GM19351 (cell line): ENCODE data around the gene RHOG.
"Not testable (repeated sequence)": the region's sequence is repeated elsewhere in the genome, so short reads cannot be mapped to it uniquely, and the experiment has no call there.

Experiments used
- ATAC-seq: cut with Tn5 transposase; IDR thresholded peaks from one replicate; pipeline ENCODE4 v1.9.1; 2021; ENCODE audit warnings: mild to moderate bottlenecking, moderate library complexity; ENCODE audit not compliant: unreplicated experiment

Gene RHOG

DNA sequence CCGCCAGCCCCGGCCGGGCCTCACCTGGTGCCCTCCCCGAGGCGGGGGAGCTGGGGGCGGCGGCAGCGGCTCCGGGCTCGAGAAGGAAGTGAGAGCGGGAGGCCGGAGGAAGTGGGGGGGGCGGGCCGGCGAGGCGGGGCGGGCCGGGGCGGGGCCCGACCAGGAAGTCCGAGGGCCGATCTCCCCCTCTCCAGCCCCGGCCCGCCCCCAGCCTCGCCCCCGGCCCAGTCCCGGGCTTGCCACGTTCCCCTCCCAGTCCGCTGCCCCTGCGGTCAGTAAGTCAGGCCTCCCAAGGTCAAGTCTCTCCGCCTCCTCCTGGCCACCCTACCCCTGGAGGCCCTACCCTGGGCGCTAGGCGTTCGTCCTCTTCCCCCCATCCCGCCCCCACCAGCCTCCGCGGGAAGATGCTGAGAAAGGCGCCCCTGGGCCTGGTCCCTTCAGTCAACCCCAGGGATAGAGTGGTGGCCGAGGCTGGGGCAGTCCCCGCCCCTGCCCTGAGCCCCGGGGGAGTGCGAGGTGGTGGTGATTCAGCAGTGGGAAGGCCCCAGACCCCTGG is at the start of gene RHOG:
Gene RHOG, minus strand, starts transcription at position 90 of the 556 bp plus-strand sequence. CDS start 12,821 bp downstream, outside the sequence.
- peak; percentile 38 for ATAC-seq

DNA sequence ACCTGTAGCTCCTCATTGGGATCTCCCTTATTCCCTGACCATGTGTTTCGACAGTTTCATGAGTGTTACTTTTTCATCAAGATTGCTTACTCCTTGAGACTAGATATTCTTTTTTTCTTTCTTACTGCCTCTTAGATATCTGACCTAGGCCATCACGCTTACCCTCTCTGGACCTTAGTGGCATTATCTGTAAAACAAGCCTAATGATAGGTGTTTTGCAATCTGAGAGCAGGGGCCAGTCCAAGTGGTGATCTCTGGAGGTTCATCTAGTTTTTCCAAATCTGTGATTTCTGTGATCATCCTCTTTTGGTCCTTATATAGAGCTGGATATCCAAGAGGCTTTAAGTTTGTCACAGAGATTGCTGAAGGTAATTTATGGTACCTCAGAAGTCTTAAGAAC is 49.3 kb upstream of the RHOG start:
- ATAC-seq = no peak

DNA sequence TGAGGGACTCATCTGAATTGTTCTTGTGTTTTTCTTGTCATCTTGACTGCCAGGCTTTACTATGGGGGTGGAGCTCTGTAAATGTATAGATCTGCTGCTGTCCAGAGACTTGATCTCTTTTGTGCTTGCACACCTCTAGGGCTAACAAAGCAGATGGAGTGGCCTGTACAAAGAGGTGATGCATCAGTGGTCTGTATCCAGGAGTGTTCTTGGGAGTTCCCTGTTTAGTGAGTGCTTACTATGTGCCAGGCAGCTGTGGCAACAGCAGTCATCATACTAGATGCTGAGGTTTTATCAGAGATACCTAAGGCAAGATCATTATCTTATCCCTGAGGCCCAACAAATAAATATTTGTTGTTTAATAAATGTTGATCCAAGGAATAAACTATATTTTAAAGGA is 48.1 kb upstream of the RHOG start:
- no peak for ATAC-seq

DNA sequence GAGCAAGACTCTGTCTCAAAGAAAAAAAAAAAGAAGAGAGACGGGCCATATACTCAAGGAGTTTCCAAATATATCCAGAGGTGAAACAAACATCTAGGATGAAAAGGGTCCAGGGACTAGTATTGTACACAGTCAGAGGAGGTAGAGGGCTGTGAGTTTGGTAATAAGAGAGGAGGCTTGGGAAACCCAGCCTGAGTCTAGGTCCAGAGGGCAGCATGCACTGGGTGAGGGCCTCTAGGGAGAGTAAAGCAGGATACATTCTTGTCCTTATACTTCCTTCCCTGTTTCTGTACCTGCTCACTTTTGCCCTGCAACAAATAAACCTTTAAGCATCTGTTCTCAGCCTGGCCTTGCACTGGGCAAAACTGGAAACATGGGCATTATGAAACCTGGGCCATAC is 46.2 kb upstream of the RHOG start:
- ATAC-seq = no peak

DNA sequence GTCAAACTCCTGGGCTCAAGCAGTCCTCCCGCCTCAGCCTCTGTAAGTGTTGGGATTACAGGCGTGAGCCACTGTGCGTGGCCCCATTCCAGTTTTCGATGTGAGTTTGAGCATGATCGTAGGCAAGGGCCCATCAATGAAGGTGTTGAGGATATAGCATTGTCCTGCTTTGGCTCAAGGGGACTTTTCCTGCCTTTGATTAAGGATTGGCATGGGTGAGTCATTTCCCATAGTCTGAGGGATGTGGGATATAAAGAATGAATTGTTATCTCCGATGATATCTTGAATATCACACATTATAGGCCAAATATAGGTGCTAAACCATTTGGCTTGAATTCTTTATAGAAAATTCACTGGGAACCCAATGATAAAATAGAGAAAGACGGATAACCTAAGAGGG is 45.1 kb upstream of the RHOG start:
- no peak for ATAC-seq

DNA sequence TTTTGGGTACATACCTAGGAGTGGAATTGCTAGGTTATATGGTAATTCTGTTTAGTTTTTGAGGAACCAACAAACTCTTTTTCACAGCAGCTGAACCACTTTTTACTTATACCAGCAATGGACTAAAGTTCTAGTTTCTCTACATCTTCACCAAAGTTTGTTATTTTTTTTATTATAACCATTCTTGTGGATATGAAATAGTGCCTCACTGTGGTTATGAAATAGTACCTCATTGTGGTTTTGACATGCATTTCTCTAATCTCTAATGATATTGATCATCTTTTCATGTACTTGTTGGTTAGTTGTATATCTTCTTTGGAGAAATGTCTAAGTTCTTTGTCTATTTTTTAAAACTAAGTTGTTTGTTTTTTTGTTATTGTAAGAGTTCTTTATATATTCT is 41.9 kb upstream of the RHOG start:
- no peak for ATAC-seq

DNA sequence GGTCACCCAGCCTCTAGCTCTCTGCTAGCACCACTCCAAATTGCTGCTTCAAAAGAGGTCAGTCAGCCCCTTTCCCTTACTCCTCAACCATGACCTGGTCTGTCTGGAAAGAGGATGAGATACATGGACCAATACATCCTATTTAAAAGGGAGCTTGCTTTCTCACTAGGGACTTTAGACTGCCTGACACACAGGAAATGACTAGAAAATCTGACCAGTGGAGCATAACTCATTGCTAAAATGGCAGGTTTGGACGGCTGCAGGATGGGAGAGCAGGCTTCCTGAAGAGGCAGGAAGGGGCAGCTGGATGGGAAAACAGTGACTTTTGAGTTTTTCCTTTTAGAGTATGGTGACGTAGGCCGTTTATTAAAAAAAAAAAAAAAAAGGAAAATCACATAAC is 40.0 kb upstream of the RHOG start:
- ATAC-seq = peak; percentile 40

DNA sequence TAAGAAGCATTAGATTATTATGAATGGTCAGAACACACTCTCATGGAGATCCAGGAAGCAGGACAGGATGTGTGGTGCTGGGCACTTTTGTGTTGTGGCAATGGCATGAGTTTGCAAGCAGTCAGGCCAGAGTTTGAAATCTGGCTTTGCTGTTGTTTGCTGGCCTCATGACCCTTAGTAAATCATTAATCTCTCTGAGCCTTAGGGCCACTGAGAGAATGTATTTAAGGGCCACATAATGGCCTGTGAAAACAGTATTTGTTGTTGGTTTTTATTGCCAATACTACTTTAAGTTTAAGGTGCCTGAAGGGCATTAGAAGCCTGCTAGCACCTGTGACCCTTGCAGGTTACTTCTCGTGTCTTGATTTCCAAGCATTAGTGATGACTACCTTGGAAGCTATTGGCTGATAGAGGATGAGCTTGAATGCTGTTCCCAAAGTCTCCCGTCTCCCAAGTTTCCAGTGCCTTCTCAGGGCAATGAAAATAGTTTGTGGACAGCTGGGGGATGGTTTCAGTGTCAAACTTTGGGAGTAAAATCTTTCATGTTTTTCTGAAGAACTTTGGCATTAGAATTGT is 39.3 kb upstream of the RHOG start:
- ATAC-seq = peak; percentile 15

DNA sequence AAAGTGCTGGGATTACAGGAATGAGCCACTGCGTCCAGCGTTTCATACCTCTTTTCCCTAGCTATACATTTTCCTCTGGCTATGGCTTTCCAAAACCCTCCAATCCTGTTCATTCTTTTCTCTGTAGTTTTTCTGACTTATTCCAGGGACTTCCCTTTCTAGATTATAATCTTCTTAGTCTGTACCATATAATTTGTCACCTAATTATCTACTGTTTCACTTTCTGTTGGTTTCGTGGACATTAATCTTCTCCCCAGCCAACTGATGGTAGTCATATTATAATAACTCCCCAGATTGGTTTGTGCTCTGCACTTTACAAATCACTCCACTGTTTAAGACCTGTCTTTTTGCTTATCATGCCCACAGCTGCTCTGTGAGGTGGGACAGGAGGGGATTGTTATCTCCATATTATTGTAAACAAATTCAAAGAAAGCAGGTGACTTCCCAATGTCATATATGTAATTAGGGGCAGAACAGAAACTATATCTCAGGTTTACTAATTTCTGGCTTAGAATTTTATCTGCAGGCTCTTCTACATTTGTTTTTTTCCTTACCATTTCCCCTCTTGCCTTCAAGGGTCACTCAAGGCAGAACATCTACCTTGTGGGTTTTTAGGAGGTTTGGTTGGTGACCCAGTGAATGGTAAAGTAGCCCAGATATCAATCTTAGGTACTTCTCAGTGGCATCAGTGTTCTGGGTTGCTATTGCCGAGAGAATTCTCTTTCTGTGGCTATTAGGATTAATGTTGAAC is 38.6 kb upstream of the RHOG start:
- ATAC-seq = peak; percentile 42

DNA sequence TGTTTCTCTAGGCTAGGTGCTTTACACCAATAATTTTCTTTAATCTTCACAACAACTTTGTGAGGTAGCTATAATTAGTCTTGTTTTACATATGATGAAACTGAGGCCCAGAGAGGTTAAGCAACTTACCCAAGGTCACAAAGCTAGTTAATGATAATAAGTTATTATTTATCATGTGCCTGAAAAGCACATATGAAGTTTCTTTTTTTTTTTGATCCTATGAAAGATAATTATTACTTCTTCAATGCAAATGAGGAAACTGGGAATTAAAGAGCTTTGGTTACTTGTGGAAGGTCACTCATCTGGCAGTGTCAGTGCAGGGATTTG is 37.5 kb upstream of the RHOG start:
- no peak for ATAC-seq

DNA sequence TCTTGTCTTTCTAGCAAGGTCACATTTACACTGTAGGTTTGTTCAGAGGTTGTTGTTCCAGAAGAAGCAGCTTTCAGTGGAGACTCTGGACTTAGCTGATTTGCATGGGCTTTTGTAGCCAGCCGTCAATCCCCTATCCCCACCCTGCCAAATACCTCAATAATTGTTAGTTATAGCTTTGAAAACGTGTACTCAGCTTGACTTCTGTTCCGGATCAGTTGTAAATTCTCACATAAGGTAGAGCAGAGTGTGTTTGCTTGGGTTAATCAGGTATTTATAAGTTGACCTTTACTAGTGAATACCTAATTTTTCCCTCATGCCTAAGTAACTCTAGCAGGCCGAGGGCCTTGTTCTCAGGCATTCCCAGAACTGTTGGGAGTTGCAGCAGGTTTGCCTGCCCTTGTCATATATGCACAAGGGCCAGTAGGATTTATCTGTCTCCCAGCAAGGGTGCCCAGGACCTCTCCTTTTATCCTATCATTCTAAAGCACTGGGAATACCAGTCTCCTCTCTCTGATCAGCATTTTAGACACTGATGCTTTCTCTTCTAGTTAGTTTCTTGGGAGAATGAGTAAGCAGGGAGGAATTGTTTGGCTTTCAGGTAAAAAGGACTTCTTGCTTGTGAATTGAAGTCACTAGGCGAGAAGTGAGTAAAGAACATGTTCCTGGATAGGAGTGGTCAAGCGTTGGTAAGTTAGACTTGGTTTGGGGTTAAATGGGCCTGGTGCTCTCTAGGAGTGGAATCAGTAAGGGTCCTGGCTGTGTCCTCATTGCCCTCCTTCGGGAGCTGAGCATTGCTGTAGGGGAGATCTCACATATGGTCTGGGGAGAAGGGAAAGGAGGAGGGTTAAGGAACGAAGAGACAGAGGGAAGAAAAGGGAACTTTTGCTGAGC is 36.9 kb upstream of the RHOG start:
- no peak for ATAC-seq

DNA sequence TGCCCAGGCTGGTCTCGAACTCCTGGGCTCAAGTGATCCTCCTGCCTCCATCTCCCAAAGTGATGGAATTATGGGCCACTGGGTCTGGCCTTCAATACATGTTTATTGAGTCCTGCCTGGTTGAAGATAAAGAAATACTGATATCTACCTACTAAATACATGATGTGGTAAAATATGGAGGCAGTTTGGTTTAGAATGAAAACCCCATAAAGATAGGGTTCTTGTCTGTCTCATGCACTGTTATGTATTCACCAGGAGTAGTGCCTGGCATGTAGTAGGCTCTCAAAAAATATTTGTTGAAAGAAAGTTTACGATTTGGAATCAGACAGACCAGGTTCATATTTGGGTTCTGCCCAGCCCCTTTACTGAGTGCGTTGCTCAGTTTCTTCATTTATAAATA is 35.9 kb upstream of the RHOG start:
- no peak for ATAC-seq

DNA sequence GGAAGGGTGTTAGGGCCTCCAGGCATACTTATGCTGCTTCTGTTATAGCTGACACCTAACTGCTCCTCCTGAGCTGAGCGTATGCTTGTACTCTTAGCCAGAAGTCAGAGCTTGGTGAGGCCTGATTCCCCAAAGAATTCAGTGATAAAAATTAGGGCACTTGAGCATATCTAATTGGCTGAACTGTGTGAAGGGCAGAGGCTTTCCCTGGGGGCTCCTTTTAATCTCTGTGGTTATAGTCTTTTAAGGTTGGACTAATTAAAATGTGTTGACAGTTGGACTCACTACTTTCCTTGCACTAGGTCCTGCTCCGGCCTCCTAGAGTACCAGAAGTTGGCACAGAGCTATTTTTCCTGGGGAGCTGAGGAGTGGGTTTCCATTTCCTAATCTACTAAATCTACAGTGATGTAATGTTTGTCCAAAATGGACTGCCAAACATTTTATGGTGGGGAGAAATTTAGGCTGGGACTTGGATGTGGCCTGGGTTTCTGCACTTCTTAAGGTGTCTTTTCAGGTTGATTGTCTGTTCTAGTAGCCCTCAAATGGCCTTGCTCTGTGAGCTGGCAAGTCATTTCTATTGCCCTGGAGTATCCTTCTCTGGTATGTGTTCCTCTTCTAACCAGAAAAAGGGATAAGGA is 33.1 kb upstream of the RHOG start:
- ATAC-seq = no peak

DNA sequence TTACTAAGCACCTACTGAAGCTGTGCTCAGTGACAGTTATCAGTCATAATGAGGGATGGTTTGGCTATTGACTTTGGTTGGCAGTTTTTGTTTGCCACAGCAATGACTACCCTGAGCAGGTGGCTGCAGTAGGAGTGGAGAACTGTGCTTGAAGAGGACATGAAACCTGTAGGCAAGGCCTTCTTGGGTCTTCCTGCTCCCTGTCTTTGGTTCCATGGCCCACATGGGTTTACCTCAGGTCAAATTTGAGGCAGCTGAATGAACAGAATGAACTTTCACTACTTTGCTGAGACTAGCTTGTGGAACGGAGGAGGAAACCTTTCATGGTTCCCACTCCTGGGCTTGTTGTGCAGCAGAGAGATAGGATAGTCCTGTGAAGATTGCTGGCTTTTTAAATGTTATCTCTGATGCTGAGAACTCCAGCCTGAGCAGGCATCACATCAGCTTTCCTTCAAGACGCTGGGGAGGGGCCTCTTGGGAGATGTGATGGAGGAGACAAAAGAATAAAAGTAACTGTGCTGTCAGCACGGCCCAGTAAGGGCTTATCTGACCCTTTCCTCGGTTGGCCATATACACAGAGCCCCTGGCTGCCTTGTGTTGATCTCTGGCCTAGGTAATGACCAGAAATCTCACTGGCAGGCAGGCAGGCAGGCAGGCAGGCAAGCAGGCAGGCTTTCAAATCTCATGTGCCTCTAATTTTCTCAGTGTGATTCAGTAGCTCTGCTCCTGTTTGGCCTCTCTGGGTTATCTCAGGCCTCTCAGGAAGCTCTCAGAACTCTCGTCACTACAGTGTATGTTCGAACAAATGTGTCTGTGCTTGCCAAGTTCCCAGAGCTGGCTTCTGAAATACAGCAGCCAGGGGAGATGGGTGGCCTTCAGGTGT is 26.7 kb upstream of the RHOG start:
- peak; percentile 50 for ATAC-seq

DNA sequence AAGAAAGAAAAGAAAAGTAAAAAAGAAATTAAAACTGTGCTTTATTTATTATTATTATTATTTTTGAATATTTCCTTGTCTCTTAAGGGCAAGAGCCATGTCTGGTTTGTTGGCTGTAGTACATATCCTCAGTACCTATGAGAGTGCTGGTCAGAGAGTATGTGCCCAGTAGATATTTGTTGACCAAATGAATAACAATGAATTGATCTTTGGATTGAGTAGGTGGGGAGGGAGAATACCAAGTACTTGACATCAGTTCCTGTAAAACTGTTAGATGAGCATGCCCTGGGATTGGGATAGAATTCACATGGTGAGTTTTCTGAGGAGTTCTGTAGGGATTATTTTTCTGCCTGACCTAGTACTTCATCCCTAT is 26.1 kb upstream of the RHOG start:
- no peak for ATAC-seq

DNA sequence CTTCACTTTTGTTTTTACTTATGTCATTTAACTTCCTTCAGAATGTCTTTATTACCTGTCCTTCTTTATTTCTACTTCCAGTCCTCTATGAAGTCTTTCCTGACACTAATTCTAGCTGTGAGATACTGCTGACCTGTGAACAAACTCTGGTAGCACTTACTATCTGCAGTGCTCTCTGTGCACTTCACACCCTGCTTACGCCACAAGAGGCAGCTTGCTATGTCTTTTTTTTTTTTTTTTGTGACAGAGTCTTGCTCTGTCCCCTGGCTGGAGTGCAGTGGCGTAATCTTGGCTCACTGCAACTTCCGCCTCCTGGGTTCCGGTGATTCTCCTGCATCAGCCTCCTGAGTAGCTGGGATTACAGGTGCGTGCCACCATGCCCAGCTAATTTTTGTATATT is 25.4 kb upstream of the RHOG start:
- ATAC-seq = peak; percentile 51

DNA sequence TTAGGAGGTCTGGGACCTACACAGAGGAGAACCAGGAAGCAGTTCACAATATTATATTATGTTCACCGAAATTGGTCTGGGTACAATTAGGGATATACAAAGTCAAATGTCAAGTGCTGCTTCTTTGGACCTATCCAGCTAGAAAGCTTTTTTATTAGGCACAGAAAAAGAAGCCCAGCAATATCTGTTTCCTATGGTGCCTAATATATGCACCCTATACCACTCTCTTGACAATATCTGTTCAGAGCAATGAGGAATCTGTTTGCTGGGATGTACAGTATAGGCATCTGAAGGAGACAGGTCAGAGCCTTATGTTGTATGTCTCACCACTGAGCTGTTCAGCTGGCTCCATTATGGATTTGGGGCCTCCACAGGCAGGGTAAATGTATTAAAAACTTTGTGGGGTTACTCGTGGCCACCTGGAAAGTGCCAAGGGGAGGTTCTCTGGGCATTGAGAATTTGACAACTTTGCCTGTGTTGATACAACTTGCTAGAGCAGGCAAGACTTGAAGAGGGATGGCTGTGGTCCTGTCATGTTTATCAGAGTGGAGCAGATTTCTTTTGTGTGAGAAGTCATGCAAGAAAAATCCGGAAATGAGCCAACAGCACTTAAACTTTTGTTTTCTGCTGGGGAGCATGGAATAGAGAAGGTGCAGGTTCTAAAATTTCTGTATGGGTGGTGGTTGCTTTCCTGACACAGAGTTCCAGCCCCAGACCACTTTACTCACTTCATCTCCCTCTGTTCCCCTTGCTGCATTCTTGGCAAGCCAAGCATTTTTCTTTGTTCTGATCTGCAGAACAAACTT is 24.8 kb upstream of the RHOG start:
- peak; percentile 34 for ATAC-seq

DNA sequence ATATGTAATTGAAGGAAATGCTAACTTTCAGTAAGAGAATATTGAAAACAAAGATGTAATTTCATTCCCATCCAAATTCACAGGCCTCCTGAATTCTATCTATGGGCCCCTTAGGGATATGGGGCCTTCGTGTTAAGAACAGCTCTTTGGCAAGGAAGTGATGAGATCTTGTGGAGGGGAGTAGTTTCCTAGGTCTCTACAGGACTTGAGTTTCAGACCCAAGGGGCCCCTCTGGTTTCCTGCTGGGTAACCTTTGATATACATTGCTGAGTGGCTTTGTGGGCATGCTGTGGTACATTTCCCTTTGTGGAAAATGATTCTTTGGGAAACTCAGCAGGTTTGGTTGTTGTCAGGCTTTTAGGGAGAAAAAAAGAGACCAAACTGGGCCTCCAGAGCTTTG is 20.9 kb upstream of the RHOG start:
- ATAC-seq = no peak

DNA sequence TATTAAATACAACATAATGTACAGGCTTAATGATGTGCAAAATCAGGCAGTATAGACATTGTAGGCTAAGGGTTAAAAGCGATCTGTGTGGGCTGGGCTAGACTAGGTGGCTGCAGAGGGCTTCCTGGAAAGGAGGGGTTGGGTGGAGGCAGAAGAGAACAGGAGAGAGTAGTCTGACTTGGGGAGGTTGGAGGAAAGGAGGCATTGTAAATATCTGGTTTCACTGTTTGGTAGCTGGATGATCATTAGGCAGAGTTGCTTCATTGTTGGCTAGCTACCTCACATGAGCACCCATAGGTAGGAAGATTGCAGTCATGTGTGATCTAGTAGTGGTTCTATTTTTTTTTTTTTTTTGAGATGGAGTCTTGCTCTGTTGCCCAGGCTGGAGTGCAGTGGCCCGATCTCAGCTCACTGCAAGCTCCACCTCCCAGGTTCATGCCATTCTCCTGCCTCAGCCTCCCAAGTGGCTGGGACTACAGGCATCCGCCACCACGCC is 20.2 kb upstream of the RHOG start:
- ATAC-seq = not testable (repeated sequence)
